Subcutaneous adipose tissue (tissue), 4 donors: Measurements from ENCODE around the gene RHEB. TPM values are rescaled to one million over a fixed set of nuclear protein-coding genes. Genes with fewer than 3 reads are reported as not detected.

Source experiments
- CTCF ChIP-seq: fragments of 450-650 bp; IDR thresholded peaks from one replicate; pipeline ENCODE4 v1.5.1; 2016; ENCODE audit warnings: low read depth, mild to moderate bottlenecking, control low read depth, antibody characterized with exemption, moderate library complexity
- total RNA-seq, 4 donors: library from RNA; depleted of rRNA; stranded (reverse); fragments of >200 nt; gene quantifications; one replicate each; pipeline ENCODE4 v1.1.0, GENCODE V29; 2016

The RHEB gene
- total RNA-seq, 4 donors from 2014 or later, result 98.1 to 132 (median 106) TPM

GRCh38 chr7:151553356-151553755 lies 33.7 kb upstream of the RHEB start:
- no peak for TF ChIP-seq CTCF

GRCh38 chr7:151552352-151553028 lies 32.8 kb upstream of the RHEB start:
- TF ChIP-seq CTCF, result no peak

- no peak for TF ChIP-seq CTCF
Observed at GRCh38 chr7:151551820-151552219, 32.1 kb upstream of the RHEB start.

GRCh38 chr7:151550656-151551286 lies 31.1 kb upstream of the RHEB start:
- no peak for TF ChIP-seq CTCF

- TF ChIP-seq CTCF, result no peak
Observed at GRCh38 chr7:151549644-151550043, 29.9 kb upstream of the RHEB start.

GRCh38 chr7:151549083-151549482 lies 29.4 kb upstream of the RHEB start:
- no peak for TF ChIP-seq CTCF

- no peak for TF ChIP-seq CTCF
Observed at GRCh38 chr7:151544183-151544582, 24.5 kb upstream of the RHEB start.
